VCaP (cell line): ENCODE measurements around the gene COX8A.

Experiments used
- H3K27ac ChIP-seq: fragments of 450-650 bp; 2 replicates; pipeline ENCODE4 v1.5.1; 2017
- CTCF ChIP-seq: fragments of 450-650 bp; conservative IDR thresholded peaks from 2 replicates; pipeline ENCODE4 v1.5.1; 2017; ENCODE audit warnings: mild to moderate bottlenecking, moderate library complexity

COX8A gene

DNA sequence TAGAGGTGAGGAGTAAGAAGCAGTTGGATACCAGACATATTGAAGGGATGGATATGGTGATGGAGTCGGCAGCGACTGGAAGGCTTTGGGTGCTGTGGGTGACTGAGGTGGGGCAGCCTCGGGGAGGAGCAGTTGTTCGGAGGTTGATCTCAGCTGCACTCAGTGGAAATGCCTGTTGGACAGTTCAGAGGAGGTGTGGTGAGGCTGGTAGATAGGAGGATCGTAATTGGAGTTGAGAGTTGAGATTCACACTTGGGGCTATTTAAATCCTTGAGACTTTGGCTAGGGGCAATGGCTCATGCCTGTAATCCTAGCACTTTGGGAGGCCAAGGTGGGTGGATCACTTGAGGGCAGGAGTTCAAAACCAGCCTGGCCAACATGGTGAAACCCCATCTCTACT is 18.7 kb downstream of the COX8A start:
- TF ChIP-seq CTCF = no peak
- H3K27ac ChIP-seq = no peak overlapping the region

DNA sequence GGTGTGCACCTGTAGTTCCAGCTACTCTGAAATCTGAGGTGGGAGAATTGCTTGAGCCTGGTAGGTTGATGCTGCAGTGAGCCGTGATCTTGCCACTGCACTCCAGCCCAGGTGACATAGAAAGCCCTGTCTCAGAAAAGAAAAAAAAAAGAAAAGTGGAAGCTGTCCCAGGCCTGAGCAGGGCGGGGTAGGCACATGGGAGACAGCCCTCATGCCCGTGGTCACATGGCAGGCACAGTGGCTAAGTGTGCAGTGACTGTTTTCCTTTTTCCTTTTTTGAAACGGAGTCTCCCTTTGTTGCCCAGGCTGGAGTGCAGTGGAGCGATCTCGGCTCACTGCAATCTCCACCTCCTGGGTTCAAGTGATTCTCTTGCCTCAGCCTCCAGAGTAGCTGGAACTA is 19.6 kb downstream of the COX8A start:
- H3K27ac ChIP-seq = no peak overlapping the region
- no peak for TF ChIP-seq CTCF

DNA sequence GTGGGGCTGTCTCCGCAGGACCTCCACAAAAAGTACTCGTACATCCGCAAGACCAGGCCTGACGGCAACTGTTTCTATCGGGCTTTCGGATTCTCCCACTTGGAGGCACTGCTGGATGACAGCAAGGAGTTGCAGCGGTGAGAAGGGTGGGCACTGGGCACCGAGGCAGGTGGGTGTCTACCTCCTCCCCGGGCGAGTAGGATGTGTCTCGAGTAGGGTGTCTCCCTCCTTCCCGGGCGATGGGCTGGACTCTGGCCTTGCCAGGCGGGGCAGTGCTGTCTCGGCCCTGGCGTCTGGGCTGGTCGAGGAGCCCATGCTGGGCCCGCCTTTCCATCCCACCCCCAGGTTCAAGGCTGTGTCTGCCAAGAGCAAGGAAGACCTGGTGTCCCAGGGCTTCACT is 22.1 kb downstream of the COX8A start:
- H3K27ac ChIP-seq = peak overlapping the region; percentile 2; the same call in 1 of the 2 replicates
- no peak for TF ChIP-seq CTCF

- TF ChIP-seq CTCF = peak; percentile 25; the same call in 1 of the 2 replicates
- H3K27ac ChIP-seq = peak overlapping the region; percentile 74
Observed at GRCh38 chr11:63997104-63997700, 22.8 kb downstream of the COX8A start.

DNA sequence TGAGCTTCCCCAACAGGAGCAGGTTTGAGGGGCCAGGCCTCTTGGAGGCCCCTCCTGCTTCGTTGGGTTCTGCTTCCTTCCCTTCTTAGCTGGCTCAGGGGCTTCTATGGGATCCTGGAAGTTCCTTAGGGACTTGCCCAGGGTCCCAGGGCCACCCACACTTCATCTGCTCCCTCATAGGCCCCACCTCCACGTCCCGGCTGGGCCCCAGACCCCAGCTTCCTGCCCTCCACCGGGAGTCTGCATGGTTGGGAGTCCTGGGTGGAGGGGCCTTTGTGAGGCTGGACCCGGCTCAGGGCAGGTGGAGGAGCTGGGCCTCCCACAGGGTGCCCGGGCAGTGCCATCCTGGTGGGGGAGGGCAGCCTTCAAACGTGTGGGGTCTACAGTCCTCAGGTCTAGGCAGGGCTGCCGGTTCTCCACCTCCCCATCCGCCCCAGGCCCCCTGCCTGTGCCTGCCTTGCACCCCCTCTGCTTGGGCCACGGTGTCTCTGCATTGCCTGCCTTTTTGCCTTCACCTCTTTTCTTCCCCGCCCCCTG is 23.4 kb downstream of the COX8A start:
- TF ChIP-seq CTCF = no peak
- peak overlapping the region; percentile 74 for H3K27ac ChIP-seq

- H3K27ac ChIP-seq = peak overlapping the region; percentile 74
- TF ChIP-seq CTCF = peak; percentile 69
Observed at GRCh38 chr11:63998558-63999348, 24.3 kb downstream of the COX8A start.

DNA sequence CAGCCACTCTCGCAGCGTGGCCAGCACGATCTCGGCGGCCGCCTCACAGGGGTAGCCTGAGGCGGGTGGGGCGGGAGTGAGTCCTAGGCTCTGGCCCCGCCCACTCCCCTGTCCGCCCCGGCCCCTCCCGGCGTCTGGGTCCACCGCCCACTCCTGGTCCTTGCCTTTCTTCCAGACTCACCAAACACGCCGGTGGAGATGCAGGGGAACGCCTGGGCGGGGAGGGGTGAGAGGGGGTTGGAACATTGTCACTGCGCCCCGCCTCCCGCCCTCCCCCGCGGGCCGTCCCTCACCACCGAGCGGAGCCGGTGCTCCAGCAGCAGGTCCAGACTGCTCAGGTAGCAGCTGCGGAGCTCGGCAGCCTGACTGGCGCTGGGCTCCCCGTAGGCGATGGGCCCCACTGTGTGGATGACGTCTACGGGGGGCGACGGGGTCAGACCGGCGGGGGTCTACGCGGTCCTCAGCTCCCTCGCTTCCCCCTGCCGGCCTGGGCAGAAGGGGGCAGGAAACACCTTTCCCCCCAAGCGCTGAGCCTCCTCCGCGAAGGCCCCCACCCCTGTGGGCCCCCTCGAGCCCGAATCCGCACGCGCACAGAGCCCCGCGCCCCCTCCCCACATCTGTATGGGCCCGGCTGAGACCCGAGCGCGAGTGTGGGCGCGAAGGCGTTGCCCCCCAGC is 25.1 kb downstream of the COX8A start:
- no peak; the same call in 1 of the 2 replicates for TF ChIP-seq CTCF
- peak overlapping the region; percentile 74 for H3K27ac ChIP-seq
